PC-9 (cell line): Measurements from ENCODE around the gene NUP85.

ENCODE experiments used
- EZH2 ChIP-seq: fragments of 200-600 bp; sonication (generic); IDR thresholded peaks from 2 replicates; pipeline ENCODE4 v1.8.0; 2017; ENCODE audit warnings: antibody characterized with exemption, low read depth
- TF ChIP-seq, protein P1 (sequence below): fragments of 200-600 bp; sonication (generic); conservative IDR thresholded peaks from 2 replicates; pipeline ENCODE4 v1.6.1; 2017; ENCODE audit warnings: mixed run types, antibody characterized with exemption, mild to moderate bottlenecking, moderate library complexity

DNA sequence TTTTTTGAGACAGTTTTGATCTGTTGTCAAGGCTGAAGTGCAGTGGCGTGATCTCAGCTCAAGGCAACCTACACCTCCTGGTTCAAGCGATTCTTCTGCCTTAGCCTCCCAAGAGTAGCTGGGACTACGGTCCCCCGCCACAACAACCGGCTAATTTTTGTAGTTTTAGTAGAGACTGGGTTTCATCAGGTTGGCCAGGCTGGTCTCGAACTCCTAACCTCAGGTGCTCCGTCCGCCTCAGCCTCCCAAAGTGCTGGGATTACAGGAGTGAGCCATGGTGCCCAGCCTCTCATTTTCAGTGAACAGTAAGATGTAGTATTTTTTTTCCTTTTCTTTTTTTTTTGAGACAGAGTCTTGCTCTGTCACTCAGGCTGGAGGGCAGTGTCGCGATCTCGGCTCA lies 30.5 kb upstream of the NUP85 start:
- TF ChIP-seq, protein P1, sequence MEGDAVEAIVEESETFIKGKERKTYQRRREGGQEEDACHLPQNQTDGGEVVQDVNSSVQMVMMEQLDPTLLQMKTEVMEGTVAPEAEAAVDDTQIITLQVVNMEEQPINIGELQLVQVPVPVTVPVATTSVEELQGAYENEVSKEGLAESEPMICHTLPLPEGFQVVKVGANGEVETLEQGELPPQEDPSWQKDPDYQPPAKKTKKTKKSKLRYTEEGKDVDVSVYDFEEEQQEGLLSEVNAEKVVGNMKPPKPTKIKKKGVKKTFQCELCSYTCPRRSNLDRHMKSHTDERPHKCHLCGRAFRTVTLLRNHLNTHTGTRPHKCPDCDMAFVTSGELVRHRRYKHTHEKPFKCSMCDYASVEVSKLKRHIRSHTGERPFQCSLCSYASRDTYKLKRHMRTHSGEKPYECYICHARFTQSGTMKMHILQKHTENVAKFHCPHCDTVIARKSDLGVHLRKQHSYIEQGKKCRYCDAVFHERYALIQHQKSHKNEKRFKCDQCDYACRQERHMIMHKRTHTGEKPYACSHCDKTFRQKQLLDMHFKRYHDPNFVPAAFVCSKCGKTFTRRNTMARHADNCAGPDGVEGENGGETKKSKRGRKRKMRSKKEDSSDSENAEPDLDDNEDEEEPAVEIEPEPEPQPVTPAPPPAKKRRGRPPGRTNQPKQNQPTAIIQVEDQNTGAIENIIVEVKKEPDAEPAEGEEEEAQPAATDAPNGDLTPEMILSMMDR, result no peak
- no peak for TF ChIP-seq EZH2
